Peyer's patch (tissue), 4 donors: Measurements from ENCODE around the gene SLC35E1.

Experiments
- CTCF ChIP-seq, 6 experiments: fragments of 450-650 bp in 4 of 6; fragments of 200-600 bp in 2 of 6; sonication (generic) in 1 of 6; IDR thresholded peaks; one replicate each; pipeline ENCODE4 v1.5.1; 2017 to 2019; ENCODE audit warnings: antibody characterized with exemption in 6 of 6, mild to moderate bottlenecking in 3 of 6, moderate library complexity in 1 of 6
- POLR2A ChIP-seq, 2 donors: fragments of 450-650 bp; IDR thresholded peaks; one replicate each; pipeline ENCODE4 v1.5.1; 2017; ENCODE audit warnings: antibody characterized with exemption in 2 of 2, mild to moderate bottlenecking in 2 of 2, moderate library complexity in 2 of 2

- no peak for TF ChIP-seq CTCF (IDR thresholded peaks at IDR 0.05)
- no peak for TF ChIP-seq POLR2A (IDR thresholded peaks at IDR 0.05)
Observed at GRCh38 chr19:16573925-16574324, 1.7 kb upstream of the SLC35E1 start.
